H1 (cell line): ENCODE data around the gene WDR44. TPM values are rescaled to one million over a fixed set of nuclear protein-coding genes. Genes with fewer than 3 reads are reported as not detected.

Source experiments
- CTCF ChIA-PET: fragments of 300-600 bp; sonication (Branson Sonifier 250); formaldehyde crosslinking; loops from one replicate; lab custom pipeline; 2021; ENCODE audit not compliant: partially characterized antibody; lab: Charles Lee
- POLR2A ChIA-PET: fragments of 300-600 bp; sonication (Branson Sonifier 250); formaldehyde crosslinking; loops from one replicate; lab custom pipeline; 2021; ENCODE audit warnings: inconsistent platforms; ENCODE audit not compliant: partially characterized antibody; lab: Charles Lee
- DNase-seq, 2 experiments: peaks; one replicate each; pipeline versions ENCODE4 v3.0.0 to v3.0.0-alpha.2; 2010 to 2022; ENCODE audit warnings: low spot score in 2 of 2, low read depth in 1 of 2, mixed read lengths in 1 of 2
- FAIRE-seq: peaks from 2 replicates; lab custom pipeline; 2011; peaks lifted over from hg19 to GRCh38; lab: Jason Lieb, UNC
- H2AFZ ChIP-seq: 2 replicates; pipeline ENCODE4 v1.8.1; 2012; ENCODE audit warnings: low read length, inconsistent platforms
- H2AK5ac ChIP-seq: 2 replicates; pipeline ENCODE4 v1.6.1; 2013; ENCODE audit warnings: low read depth, low read length
- H2BK120ac ChIP-seq: replicated peaks from 2 replicates; pipeline ENCODE3; 2013; ENCODE audit warnings: low read depth, low read length, inconsistent platforms
- H2BK12ac ChIP-seq: 2 replicates; pipeline ENCODE4 v1.6.1; 2013; ENCODE audit warnings: low read depth, low read length
- H2BK15ac ChIP-seq: 2 replicates; pipeline ENCODE4 v1.6.1; 2013; ENCODE audit warnings: low read length
- H2BK20ac ChIP-seq: 2 replicates; pipeline ENCODE4 v1.6.1; 2013; ENCODE audit warnings: low read length
- H2BK5ac ChIP-seq: 2 replicates; pipeline ENCODE4 v1.6.1; 2013; ENCODE audit warnings: low read depth, low read length
- H3K14ac ChIP-seq: 2 replicates; pipeline ENCODE4 v1.6.1; 2013; ENCODE audit warnings: inconsistent platforms; ENCODE audit not compliant: insufficient read length
- H3K18ac ChIP-seq: 2 replicates; pipeline ENCODE4 v1.6.1; 2013; ENCODE audit warnings: low read length; ENCODE audit errors: extremely low read depth
- H3K23ac ChIP-seq: 2 replicates; pipeline ENCODE4 v1.6.1; 2013; ENCODE audit warnings: inconsistent platforms; ENCODE audit not compliant: insufficient read length
- H3K23me2 ChIP-seq: 2 replicates; pipeline ENCODE4 v1.6.1; 2013; ENCODE audit warnings: low read depth, low read length
- H3K27ac ChIP-seq: 2 replicates; pipeline ENCODE4 v1.6.1; 2011; ENCODE audit warnings: low read depth, low read length, inconsistent platforms
- H3K27me3 ChIP-seq, 4 experiments: replicated peaks in 1 of 4; 1 replicate in 1 of 4; 2 replicates in 3 of 4; pipeline versions ENCODE4 v1.6.1 to v1.8.1; 2011 to 2013; ENCODE audit warnings: low read length in 3 of 4, mild to moderate bottlenecking in 3 of 4, inconsistent platforms in 2 of 4, mixed read lengths in 2 of 4, moderate library complexity in 1 of 4; ENCODE audit not compliant: control insufficient read depth in 3 of 4, insufficient read depth in 3 of 4; ENCODE audit errors: extremely low read depth in 1 of 4
- H3K36me3 ChIP-seq, 4 experiments: 2 replicates each; pipeline versions ENCODE4 v1.6.1 to v1.8.1; 2011 to 2013; ENCODE audit warnings: mild to moderate bottlenecking in 4 of 4, low read length in 3 of 4, moderate library complexity in 2 of 4, control low read depth in 1 of 4, inconsistent platforms in 1 of 4; ENCODE audit not compliant: insufficient read depth in 4 of 4, control insufficient read depth in 2 of 4
- H3K4ac ChIP-seq: replicated peaks from 2 replicates; pipeline ENCODE3; 2013; ENCODE audit warnings: low read length, low read depth, mixed read lengths, inconsistent platforms; ENCODE audit not compliant: insufficient read length
- H3K4me1 ChIP-seq, 4 experiments: replicated peaks in 1 of 4; 1 replicate in 1 of 4; 2 replicates in 3 of 4; pipeline versions ENCODE4 v1.6.1 to v1.8.1; 2011 to 2013; ENCODE audit warnings: low read length in 3 of 4, inconsistent platforms in 2 of 4, mixed read lengths in 1 of 4; ENCODE audit not compliant: insufficient read depth in 4 of 4, control insufficient read depth in 3 of 4
- H3K4me2 ChIP-seq, 2 experiments: 2 replicates each; pipeline versions ENCODE4 v1.6.1 to v1.8.1; 2011 to 2013; ENCODE audit warnings: low read depth in 2 of 2, low read length in 2 of 2, control low read depth in 1 of 2, inconsistent platforms in 1 of 2, mild to moderate bottlenecking in 1 of 2; ENCODE audit not compliant: insufficient read depth in 1 of 2
- H3K4me3 ChIP-seq, 4 experiments: fragments of 200-600, 300-600 bp in 1 of 4; sonication (generic), shearing (Covaris generic), sonication (Bioruptor Twin) in 1 of 4; 2 replicates each; pipeline versions ENCODE4 v1.5.1 to v1.8.1; 2011 to 2016; ENCODE audit warnings: low read length in 4 of 4, low read depth in 3 of 4, control low read depth in 2 of 4, inconsistent platforms in 2 of 4, mild to moderate bottlenecking in 2 of 4, mixed read lengths in 1 of 4, moderate library complexity in 1 of 4; ENCODE audit not compliant: insufficient read depth in 2 of 4; ENCODE audit errors: extremely low read depth in 1 of 4
- H3K56ac ChIP-seq: replicated peaks from 2 replicates; pipeline ENCODE3; 2013; ENCODE audit warnings: low read depth, mild to moderate bottlenecking, mixed read lengths, low read length, inconsistent platforms; ENCODE audit not compliant: insufficient read length
- H3K79me1 ChIP-seq: 2 replicates; pipeline ENCODE4 v1.6.1; 2013; ENCODE audit warnings: low read depth, low read length, control low read depth
- H3K79me2 ChIP-seq, 2 experiments: 2 replicates each; pipeline versions ENCODE4 v1.6.1 to v1.8.1; 2012 to 2013; ENCODE audit warnings: low read length in 2 of 2, mild to moderate bottlenecking in 2 of 2, inconsistent platforms in 1 of 2; ENCODE audit not compliant: insufficient read depth in 2 of 2, control insufficient read depth in 1 of 2
- H3K9ac ChIP-seq, 4 experiments: replicated peaks in 1 of 4; 1 replicate in 1 of 4; 2 replicates in 3 of 4; pipeline versions ENCODE4 v1.6.1 to v1.8.1; 2011 to 2013; ENCODE audit warnings: low read depth in 3 of 4, low read length in 3 of 4, control low read depth in 2 of 4, mild to moderate bottlenecking in 2 of 4, moderate library complexity in 2 of 4, inconsistent platforms in 1 of 4; ENCODE audit errors: extremely low read depth in 1 of 4
- H3K9me3 ChIP-seq, 2 experiments: 2 replicates each; pipeline versions ENCODE4 v1.6.1 to v1.8.1; 2012 to 2013; ENCODE audit warnings: mild to moderate bottlenecking in 2 of 2, moderate library complexity in 2 of 2, control low read depth in 1 of 2, inconsistent platforms in 1 of 2, low read depth in 1 of 2, low read length in 1 of 2, mixed read lengths in 1 of 2; ENCODE audit not compliant: insufficient read depth in 2 of 2
- H4K20me1 ChIP-seq, 2 experiments: replicated peaks in 1 of 2; 2 replicates each; pipeline versions ENCODE3 to v1.8.1; 2011 to 2013; ENCODE audit warnings: inconsistent platforms in 2 of 2, low read length in 2 of 2, mild to moderate bottlenecking in 1 of 2; ENCODE audit not compliant: insufficient read depth in 2 of 2, control insufficient read depth in 1 of 2
- H4K5ac ChIP-seq: 2 replicates; pipeline ENCODE4 v1.6.1; 2013; ENCODE audit warnings: low read length, low read depth, mixed read lengths, inconsistent platforms; ENCODE audit not compliant: insufficient read length
- H4K8ac ChIP-seq: 2 replicates; pipeline ENCODE4 v1.8.0; 2013; ENCODE audit warnings: mild to moderate bottlenecking, moderate library complexity, low read length, inconsistent platforms; ENCODE audit not compliant: insufficient read depth; ENCODE audit errors: extremely low read depth
- H4K91ac ChIP-seq: replicated peaks from 2 replicates; pipeline ENCODE3; 2013; ENCODE audit warnings: low read length, mixed read lengths, inconsistent platforms; ENCODE audit not compliant: insufficient read length
- CREB1 ChIP-seq: IDR thresholded peaks from 2 replicates; pipeline ENCODE4 v1.6.1; 2012; ENCODE audit warnings: inconsistent platforms
- E2F6 ChIP-seq: IDR thresholded peaks from 2 replicates; pipeline ENCODE4 v1.6.1; 2012; ENCODE audit warnings: inconsistent platforms
- WGBS, 2 experiments: shearing (Covaris generic) in 1 of 2; methylation state at CpG; one replicate each; pipeline versions ENCODE4 v1.1.6 to v1.1.7; 2013 to 2015; ENCODE audit warnings: low lambda C conversion rate in 2 of 2, mixed read lengths in 2 of 2, inconsistent platforms in 1 of 2, low coverage in 1 of 2, missing lambda C conversion rate in 1 of 2; ENCODE audit not compliant: insufficient replicate concordance in 2 of 2, insufficient coverage in 1 of 2, insufficient read length in 1 of 2; ENCODE audit errors: extremely low coverage in 1 of 2, missing lambda C conversion rate in 1 of 2; 5-methylcytosine and 5-hydroxymethylcytosine counted together
- polyA plus RNA-seq, 7 experiments: library from polyadenylated mRNA; depleted of rRNA in 3 of 7; stranded (reverse) in 5 of 7; unstranded in 2 of 7; fragments of >200 nt in 5 of 7; fragments of 200-250 nt in 2 of 7; gene quantifications; 1 replicate in 5 of 7; 2 replicates in 1 of 7; 4 replicates in 1 of 7; pipeline versions ENCODE4 v1.2.1 to v1.2.3, GENCODE V29; 2011 to 2013; ENCODE audit warnings: missing spikeins in 2 of 7, mixed read lengths in 2 of 7
- total RNA-seq: library from RNA; stranded (reverse); fragmentation: NEBNext Ultra II Directional; extraction: Animal tissue kit (Norgen Biotek cat#: 25700); gene quantifications from 2 replicates; pipeline ENCODE4 v1.2.1, GENCODE V29; 2021

The WDR44 gene
- total and polyA plus RNA-seq, 2 of the 8 experiments (the other 6 are each of a cell fraction or from before 2014, with no cell fraction given) = 5.1 to 17.2 TPM

DNA sequence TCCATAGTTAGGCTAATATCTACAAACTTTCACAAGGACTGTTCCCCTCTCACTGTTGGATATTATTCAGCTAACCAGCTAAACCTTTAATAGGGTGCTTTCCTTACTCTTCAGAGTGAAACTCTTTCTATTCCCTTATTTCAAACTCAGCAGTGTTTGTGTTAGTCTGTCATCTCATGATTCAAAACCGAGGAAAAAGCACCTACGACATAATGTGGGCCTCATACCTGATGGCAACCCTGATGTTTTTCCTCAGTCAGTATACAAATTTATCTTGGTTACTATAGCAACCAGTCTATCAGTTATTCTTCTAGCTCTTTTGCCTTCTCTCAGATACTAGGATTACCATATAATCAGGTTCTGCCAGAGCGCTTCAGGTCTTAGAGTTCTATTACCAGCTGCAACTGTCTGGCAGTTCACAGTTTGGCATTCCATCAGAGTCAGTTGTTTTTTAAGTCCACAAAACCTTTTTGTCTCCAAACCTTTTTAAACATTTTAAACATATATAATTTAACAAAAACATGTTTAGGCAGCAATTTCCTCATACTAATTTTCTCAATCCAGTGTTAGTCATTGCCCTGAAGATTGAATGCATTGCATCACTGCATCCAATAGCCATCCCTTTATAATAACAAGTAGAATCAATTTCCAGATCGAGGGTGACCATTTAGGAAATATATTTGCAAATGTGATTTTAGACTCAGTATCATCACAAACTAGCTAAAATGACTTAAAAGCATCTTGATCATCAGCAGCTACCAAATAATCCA, 7.4 kb downstream of the WDR44 start:
- Histone ChIP-seq H3K36me3 (no peaks in the 10 kb centered on the region), H3K4ac (no peak overlapping the region), H2BK20ac (no peak overlapping the region), H3K4me1 (peaks cover 0 to 3% (median 2%) of the 10 kb centered on the region in 4 experiments; a peak in 2 of 7 replicates), H3K18ac (no peak overlapping the region), H3K9ac (no peak overlapping the region), H4K20me1 (peaks cover 0 to 3% of the 10 kb centered on the region in 2 experiments), H3K4me2 (no peak overlapping the region), H3K4me3 (no peak overlapping the region), H2AK5ac (no peak overlapping the region), H3K27me3 (no peaks in the 10 kb centered on the region), H3K9me3 (no peaks in the 10 kb centered on the region), H2BK5ac (no peak overlapping the region), H2AFZ (no peak overlapping the region), H3K23ac (no peak overlapping the region), H4K91ac (no peak overlapping the region), H3K56ac (no peak overlapping the region), H2BK120ac (no peak overlapping the region), H3K23me2 (no peaks in the 10 kb centered on the region), H3K79me1 (peaks cover 2% of the 10 kb centered on the region; the same call in 1 of the 2 replicates), H4K8ac (no peak overlapping the region), H3K27ac (no peak overlapping the region), H2BK12ac (no peak overlapping the region), H3K79me2 (peaks cover 0 to 87% of the 10 kb centered on the region in 2 experiments; a peak in 2 of 4 replicates), H2BK15ac (no peak overlapping the region), H4K5ac (no peak overlapping the region), H3K14ac (no peak overlapping the region)
- ChIA-PET POLR2A (no interaction called here), CTCF (no interaction called here)
- FAIRE-seq (no peak), DNase-seq (no peak)
- WGBS, 2 experiments = 80% methylated on average over 4 of the region's 4 CpGs; no CpG with 5 or more reads in 1 of the 2 experiments
- TF ChIP-seq E2F6 (no peak), CREB1 (no peak)
